Measurements from ENCODE around the gene WNT5A.

WNT5A gene

GRCh38 chr3:55440104-55440708 lies 46.9 kb downstream of the WNT5A start:
- H3K4me2 ChIP-seq (ENCODE audit: low read length), result no peak overlapping the region
- no peak overlapping the region for H3K9ac ChIP-seq (ENCODE audit: low read length)
- no peaks in the 10 kb centered on the region for H3K4me1 ChIP-seq (ENCODE audit: insufficient read depth, low read length, severe bottlenecking)
- H3F3A ChIP-seq (ENCODE audit: insufficient read depth, low read length), result no peaks in the 10 kb centered on the region
- no peaks in the 10 kb centered on the region for H3K9me3 ChIP-seq (ENCODE audit: low read length)
- no peaks in the 10 kb centered on the region for H3K36me3 ChIP-seq (ENCODE audit: insufficient read depth, low read length)
- H2AFZ ChIP-seq (ENCODE audit: low read length), result no peak overlapping the region
- no peak overlapping the region for H3K4me3 ChIP-seq (ENCODE audit: low read depth, low read length, poor library complexity, severe bottlenecking)
- no peak overlapping the region for H3K27ac ChIP-seq (ENCODE audit: low read depth, low read length, poor library complexity, severe bottlenecking)
- H3K79me2 ChIP-seq (ENCODE audit: insufficient read depth, low read length), result no peaks in the 10 kb centered on the region
- no peaks in the 10 kb centered on the region for H3K9me2 ChIP-seq (ENCODE audit: low read depth, low read length)
- no peak for TF ChIP-seq EZH2 (IDR thresholded peaks at IDR 0.05; ENCODE audit: borderline replicate concordance, low read length)
- TF ChIP-seq CTCF (IDR thresholded peaks at IDR 0.05; ENCODE audit: low read length), result no peak
- no peaks in the 10 kb centered on the region for H3K27me3 ChIP-seq (ENCODE audit: insufficient read depth, low read length)
- H4K20me1 ChIP-seq (ENCODE audit: insufficient read depth, low read length), result no peaks in the 10 kb centered on the region

GRCh38 chr3:55439657-55440056 lies 47.4 kb downstream of the WNT5A start:
- Histone ChIP-seq H2AFZ (ENCODE audit: low read length) (no peak overlapping the region), H3K36me3 (ENCODE audit: insufficient read depth, low read length) (no peaks in the 10 kb centered on the region), H3K9me3 (ENCODE audit: low read length) (no peaks in the 10 kb centered on the region), H3K27ac (ENCODE audit: low read depth, low read length, poor library complexity, severe bottlenecking) (no peak overlapping the region), H3K27me3 (ENCODE audit: insufficient read depth, low read length) (no peaks in the 10 kb centered on the region), H4K20me1 (ENCODE audit: insufficient read depth, low read length) (no peaks in the 10 kb centered on the region), H3K9me2 (ENCODE audit: low read depth, low read length) (no peaks in the 10 kb centered on the region), H3K9ac (ENCODE audit: low read length) (no peak overlapping the region), H3K4me2 (ENCODE audit: low read length) (no peak overlapping the region), H3F3A (ENCODE audit: insufficient read depth, low read length) (no peaks in the 10 kb centered on the region), H3K4me3 (ENCODE audit: low read depth, low read length, poor library complexity, severe bottlenecking) (no peak overlapping the region), H3K79me2 (ENCODE audit: insufficient read depth, low read length) (no peaks in the 10 kb centered on the region), H3K4me1 (ENCODE audit: insufficient read depth, low read length, severe bottlenecking) (no peaks in the 10 kb centered on the region)
- TF ChIP-seq EZH2 (IDR thresholded peaks at IDR 0.05; ENCODE audit: borderline replicate concordance, low read length) (no peak), CTCF (IDR thresholded peaks at IDR 0.05; ENCODE audit: low read length) (no peak)

GRCh38 chr3:55436644-55437043 lies 50.5 kb downstream of the WNT5A start:
- TF ChIP-seq EZH2 (IDR thresholded peaks at IDR 0.05; ENCODE audit: borderline replicate concordance, low read length) (no peak), CTCF (IDR thresholded peaks at IDR 0.05; ENCODE audit: low read length) (no peak)
- Histone ChIP-seq H3K27ac (ENCODE audit: low read depth, low read length, poor library complexity, severe bottlenecking) (no peak overlapping the region), H3K4me3 (ENCODE audit: low read depth, low read length, poor library complexity, severe bottlenecking) (no peak overlapping the region)

More at GRCh38 chr3:55436644-55437043, 50.5 kb downstream of the WNT5A start:
- H4K20me1 ChIP-seq (ENCODE audit: insufficient read depth, low read length), result no peaks in the 10 kb centered on the region
- H3K4me2 ChIP-seq (ENCODE audit: low read length), result no peak overlapping the region
- no peaks in the 10 kb centered on the region for H3K4me1 ChIP-seq (ENCODE audit: insufficient read depth, low read length, severe bottlenecking)
- no peaks in the 10 kb centered on the region for H3K27me3 ChIP-seq (ENCODE audit: insufficient read depth, low read length)
- no peaks in the 10 kb centered on the region for H3K9me2 ChIP-seq (ENCODE audit: low read depth, low read length)
- H2AFZ ChIP-seq (ENCODE audit: low read length), result no peak overlapping the region
- no peaks in the 10 kb centered on the region for H3K9me3 ChIP-seq (ENCODE audit: low read length)
- H3K79me2 ChIP-seq (ENCODE audit: insufficient read depth, low read length), result no peaks in the 10 kb centered on the region
- no peak overlapping the region for H3K9ac ChIP-seq (ENCODE audit: low read length)
- no peaks in the 10 kb centered on the region for H3F3A ChIP-seq (ENCODE audit: insufficient read depth, low read length)
- no peaks in the 10 kb centered on the region for H3K36me3 ChIP-seq (ENCODE audit: insufficient read depth, low read length)

All from OCI-LY1 (cell line).